AG04450 (cell line): ENCODE measurements around the gene CATSPERD. TPM values are rescaled to one million over a fixed set of nuclear protein-coding genes. Genes with fewer than 3 reads are reported as not detected.

Experiments used
- CTCF ChIA-PET: fragments of 300-600, 350-600 bp; formaldehyde crosslinking; extraction: SDS; loops from one replicate; lab custom pipeline; 2022; ENCODE audit warnings: antibody characterized with exemption, inconsistent platforms; lab: Charles Lee
- POLR2A ChIA-PET: fragments of 350-600 bp; formaldehyde crosslinking; extraction: SDS; loops from one replicate; lab custom pipeline; 2021; ENCODE audit warnings: antibody characterized with exemption, inconsistent platforms; lab: Yijun Ruan, JAX
- DNase-seq: peaks from one replicate; pipeline ENCODE4 v3.0.0-alpha.2; 2011; ENCODE audit warnings: low read depth, low spot score
- H3K27ac ChIP-seq: one replicate; pipeline ENCODE4 v1.5.1; 2012; ENCODE audit warnings: low read depth, low read length, control low read depth
- H3K27me3 ChIP-seq: one replicate; pipeline ENCODE4 v1.6.0; 2012; ENCODE audit warnings: low read length; ENCODE audit not compliant: control insufficient read depth, insufficient read depth
- H3K4me3 ChIP-seq: 2 replicates; pipeline ENCODE4 v1.5.1; 2011; ENCODE audit warnings: mild to moderate bottlenecking, low read depth, low read length, control low read depth
- H3K9me3 ChIP-seq: 2 replicates; pipeline ENCODE4 v1.5.1; 2012; ENCODE audit warnings: low read length; ENCODE audit not compliant: control insufficient read depth, insufficient read depth
- polyA plus RNA-seq: library from polyadenylated mRNA; depleted of rRNA; stranded (reverse); fragments of >200 nt; gene quantifications from 2 replicates; pipeline ENCODE4 v1.2.3, GENCODE V29; 2011
- TF ChIP-seq, protein P1 (sequence below): IDR thresholded peaks from 2 replicates; pipeline ENCODE4 v1.5.1; 2011; ENCODE audit warnings: low read depth, low read length, control low read depth, inconsistent platforms

CATSPERD gene
- polyA plus RNA-seq, 1 experiment: not detected

DNA sequence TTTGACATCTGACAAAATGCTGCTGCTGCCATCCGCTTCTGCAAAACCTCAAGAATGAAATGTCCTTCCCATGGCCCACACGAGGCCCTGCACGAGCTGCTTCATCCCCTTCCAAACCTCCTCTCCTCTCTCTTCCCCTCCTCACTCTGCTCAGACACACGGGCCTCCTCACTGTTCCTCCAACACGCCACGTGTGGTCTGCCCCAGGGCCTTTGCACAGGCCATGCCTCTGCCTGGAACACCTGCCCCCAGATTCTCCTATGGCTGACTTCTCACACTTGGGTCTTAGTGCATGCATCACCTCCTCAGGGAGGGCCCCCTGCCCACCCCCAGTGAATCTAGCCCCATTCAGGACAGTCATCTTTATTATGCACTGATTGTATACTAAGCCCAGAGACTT lies 100.3 kb downstream of the CATSPERD start:
- TF ChIP-seq, protein P1, sequence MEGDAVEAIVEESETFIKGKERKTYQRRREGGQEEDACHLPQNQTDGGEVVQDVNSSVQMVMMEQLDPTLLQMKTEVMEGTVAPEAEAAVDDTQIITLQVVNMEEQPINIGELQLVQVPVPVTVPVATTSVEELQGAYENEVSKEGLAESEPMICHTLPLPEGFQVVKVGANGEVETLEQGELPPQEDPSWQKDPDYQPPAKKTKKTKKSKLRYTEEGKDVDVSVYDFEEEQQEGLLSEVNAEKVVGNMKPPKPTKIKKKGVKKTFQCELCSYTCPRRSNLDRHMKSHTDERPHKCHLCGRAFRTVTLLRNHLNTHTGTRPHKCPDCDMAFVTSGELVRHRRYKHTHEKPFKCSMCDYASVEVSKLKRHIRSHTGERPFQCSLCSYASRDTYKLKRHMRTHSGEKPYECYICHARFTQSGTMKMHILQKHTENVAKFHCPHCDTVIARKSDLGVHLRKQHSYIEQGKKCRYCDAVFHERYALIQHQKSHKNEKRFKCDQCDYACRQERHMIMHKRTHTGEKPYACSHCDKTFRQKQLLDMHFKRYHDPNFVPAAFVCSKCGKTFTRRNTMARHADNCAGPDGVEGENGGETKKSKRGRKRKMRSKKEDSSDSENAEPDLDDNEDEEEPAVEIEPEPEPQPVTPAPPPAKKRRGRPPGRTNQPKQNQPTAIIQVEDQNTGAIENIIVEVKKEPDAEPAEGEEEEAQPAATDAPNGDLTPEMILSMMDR: no peak
- POLR2A ChIA-PET: interaction anchor here (0.6 kb wide), 1 partner anchor 28 kb away, joined by 3 read pairs; no protein-coding TSS in a partner anchor
- Histone ChIP-seq H3K9me3 (no peaks in the 10 kb centered on the region; the same call in 1 of the 2 replicates), H3K27ac (no peak overlapping the region), H3K27me3 (peaks cover 5% of the 10 kb centered on the region), H3K4me3 (no peak overlapping the region)
- CTCF ChIA-PET: interaction anchor here (0.6 to 2.6 kb wide), 2 partner anchors 17 to 1479 kb away, joined by 5 to 25 read pairs; partner anchors contain the start of gene NRTN
- DNase-seq: no peak

- CTCF ChIA-PET: interaction anchor here (2.6 kb wide), 1 partner anchor 17 kb away, joined by 25 read pairs; the partner anchor contains the start of gene NRTN
- TF ChIP-seq, protein P1: no peak
- no peak for DNase-seq
- Histone ChIP-seq H3K27me3 (peaks cover 5% of the 10 kb centered on the region), H3K9me3 (no peaks in the 10 kb centered on the region; the same call in 1 of the 2 replicates), H3K27ac (no peak overlapping the region), H3K4me3 (no peak overlapping the region)
- POLR2A ChIA-PET: no interaction called here
Observed at GRCh38 chr19:5821521-5822180, 101.2 kb downstream of the CATSPERD start.

DNA sequence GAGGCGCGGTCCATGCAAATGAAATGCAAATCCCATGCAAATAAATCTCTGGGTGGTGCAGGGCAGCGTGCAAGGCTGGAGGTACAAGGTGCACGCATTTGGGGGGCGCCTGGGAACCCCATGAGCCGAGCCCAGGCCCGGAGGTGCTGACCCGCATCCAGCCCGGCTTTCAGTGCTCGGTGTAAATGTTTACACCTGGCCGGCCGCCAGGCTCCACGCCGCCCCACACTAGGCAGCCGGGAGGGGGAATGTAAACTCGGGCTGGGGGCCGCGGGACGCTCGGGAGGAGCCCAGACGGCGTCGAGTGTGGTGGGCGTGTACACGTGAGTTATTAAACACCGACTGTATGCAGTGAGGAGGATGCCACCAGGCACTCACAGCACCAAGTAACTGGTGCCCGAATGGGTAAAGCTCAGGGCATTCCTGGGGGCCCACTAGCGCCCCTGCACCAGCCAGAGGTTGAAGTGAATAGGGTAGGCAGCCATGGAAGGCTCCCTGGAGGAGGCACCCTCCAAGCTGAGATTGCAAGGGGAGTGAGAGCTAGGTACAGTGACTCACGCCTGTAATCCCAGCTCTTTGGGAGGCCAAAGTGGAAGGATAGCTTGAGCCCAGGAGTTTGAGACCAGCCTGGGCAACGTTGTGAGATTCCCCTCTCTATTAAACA lies 101.9 kb downstream of the CATSPERD start:
- H3K4me3 ChIP-seq: no peak overlapping the region
- TF ChIP-seq, protein P1: no peak
- DNase-seq: no peak
- ChIA-PET CTCF (interaction anchor here (2.6 kb wide), 1 partner anchor 18 kb away, joined by 25 read pairs; the partner anchor contains the start of gene NRTN), POLR2A (no interaction called here)
- H3K9me3 ChIP-seq: no peaks in the 10 kb centered on the region; the same call in 1 of the 2 replicates
- peaks cover 4% of the 10 kb centered on the region for H3K27me3 ChIP-seq
- no peak overlapping the region for H3K27ac ChIP-seq

- H3K4me3 ChIP-seq: no peak overlapping the region
- TF ChIP-seq, protein P1: no peak
- H3K27ac ChIP-seq: no peak overlapping the region
- H3K27me3 ChIP-seq: peaks cover 5% of the 10 kb centered on the region
- CTCF ChIA-PET: interaction anchor here (1.9 kb wide), 1 partner anchor 19 kb away, joined by 7 read pairs; the partner anchor contains the start of gene NRTN
- POLR2A ChIA-PET: no interaction called here
- no peaks in the 10 kb centered on the region; the same call in 1 of the 2 replicates for H3K9me3 ChIP-seq
- no peak for DNase-seq
Observed at GRCh38 chr19:5823579-5824281, 103.3 kb downstream of the CATSPERD start.
